NCI-H526 (cell line): ENCODE results near the gene MSI2.

ENCODE experiments used
- DNase-seq, 2 experiments: peaks; one replicate each; lab custom pipeline; 2025; lab: John Stamatoyannopoulos, UW

MSI2 gene

GRCh38 chr17:57318913-57319312, 62.6 kb downstream of the MSI2 start:
- DNase-seq, result no peak

- no peak for DNase-seq
Observed at GRCh38 chr17:57319806-57320205, 63.5 kb downstream of the MSI2 start.

DNA sequence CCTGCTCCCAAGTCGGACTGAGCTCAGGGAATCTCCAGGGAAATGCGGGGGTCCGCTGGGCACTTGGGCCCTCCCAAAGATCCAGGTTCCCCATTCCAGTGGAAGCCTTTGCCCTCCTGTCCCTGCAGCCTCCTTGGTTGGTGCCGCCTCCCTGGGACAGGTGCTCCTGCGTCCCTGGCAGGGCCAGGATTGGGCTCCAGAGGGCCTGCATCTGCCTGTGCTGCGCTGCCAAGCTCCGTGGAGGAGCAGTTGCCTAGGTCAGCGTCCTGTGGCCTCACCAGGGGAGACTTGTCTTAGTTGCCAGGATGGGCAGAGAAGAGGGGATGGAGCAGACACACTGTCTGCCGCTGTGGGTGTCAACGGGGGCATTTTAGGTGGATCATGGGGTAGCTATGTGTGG, 67.1 kb downstream of the MSI2 start:
- DNase-seq, result no peak

- DNase-seq, result no peak
Observed at GRCh38 chr17:57324060-57324459, 67.7 kb downstream of the MSI2 start.

DNA sequence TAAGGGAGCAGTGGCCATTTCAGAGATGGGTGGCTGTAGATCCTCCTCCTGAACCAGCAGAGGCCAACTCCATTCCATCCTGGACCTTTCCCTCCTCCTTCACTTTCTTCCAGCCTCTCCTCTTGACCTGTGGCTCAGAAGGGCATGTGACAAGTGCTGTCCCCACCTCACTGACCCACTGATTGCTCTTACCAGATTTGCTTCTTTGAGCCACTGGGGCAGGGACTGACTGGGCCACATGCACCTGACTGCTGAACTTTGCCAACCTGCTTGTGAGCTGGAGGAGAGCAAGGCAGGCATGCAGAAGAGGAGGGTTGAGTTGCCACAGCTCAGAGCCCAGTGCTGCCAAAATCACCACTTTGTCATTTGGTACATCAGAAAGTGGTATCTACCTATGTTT, 68.3 kb downstream of the MSI2 start:
- no peak for DNase-seq

DNA sequence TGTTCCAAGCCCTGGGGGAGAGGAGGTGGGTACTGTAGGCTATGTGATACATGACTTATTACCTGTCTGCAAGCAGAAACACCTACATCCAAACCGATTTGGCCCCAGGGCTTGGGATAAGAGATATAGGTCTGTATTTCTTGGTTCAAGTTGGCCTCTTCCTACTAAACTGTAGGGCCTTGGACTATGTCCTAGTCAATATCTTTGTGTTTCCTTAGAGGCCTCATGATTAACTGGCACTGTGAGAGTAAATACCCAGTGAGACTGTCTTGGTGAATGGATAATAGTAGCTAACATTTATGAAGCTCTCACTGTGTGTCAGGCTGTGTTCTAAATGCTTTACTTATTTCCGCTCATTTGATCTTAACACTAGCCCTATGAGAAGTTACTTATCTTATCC, 70.0 kb downstream of the MSI2 start:
- no peak for DNase-seq

DNA sequence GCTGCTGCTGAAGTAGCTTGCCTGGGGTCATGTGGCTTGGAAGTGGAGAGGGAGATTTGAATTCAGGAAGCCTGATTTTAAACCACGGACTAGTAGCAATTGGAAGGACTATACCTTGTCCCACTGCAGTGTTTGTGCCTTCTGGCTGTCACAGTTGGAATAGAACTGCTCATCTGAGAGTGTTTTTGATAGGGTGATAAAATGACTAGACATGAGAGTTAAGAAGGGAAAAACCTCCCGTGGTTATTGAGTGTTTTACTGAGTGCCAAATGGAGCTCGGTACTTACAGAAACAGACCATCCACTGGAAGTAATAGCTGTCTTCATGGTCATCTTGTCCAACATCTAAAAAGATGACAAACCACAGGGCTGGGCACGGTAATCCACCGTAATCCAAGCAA, 70.4 kb downstream of the MSI2 start:
- no peak for DNase-seq

DNA sequence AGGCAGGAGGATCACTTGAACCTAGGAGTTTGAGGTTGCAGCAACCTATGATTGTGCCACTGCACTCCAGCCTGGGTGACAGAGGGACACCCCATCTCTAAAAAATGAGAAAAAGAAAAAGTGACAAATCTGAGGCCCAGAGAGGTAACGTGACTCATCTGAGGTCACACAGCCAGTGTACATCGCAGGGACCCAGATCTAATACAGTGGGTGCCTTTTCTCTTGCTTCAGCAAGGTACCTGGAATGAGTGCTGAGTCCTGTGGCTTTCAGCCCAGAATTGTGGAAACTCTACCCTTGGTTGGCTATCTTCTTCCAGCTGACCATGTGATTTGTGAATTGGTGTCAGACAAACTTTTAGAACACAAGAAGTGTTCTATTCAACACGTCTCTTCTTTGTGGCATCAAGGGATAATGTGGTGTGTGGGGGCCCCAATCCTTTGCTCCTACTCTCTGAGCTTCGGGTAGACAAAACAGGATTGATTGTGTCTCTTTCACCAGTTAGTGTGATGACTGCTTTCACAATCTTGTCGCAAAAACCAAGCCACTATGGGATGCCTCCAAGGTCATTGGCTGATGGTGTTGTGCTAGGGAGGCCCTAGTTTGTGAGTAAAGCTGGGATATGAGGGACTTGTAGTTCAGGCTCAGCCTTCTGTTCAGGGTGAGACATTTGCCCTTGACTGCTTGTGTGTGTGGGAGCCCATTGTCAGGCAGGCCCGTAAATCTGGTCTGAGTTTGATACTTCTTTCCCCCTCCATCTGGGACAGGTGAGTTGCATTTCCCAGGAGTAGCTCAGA, 71.0 kb downstream of the MSI2 start:
- DNase-seq, result no peak

GRCh38 chr17:57328109-57328882, 72.0 kb downstream of the MSI2 start:
- DNase-seq, result peak; percentile 68 to 80

DNA sequence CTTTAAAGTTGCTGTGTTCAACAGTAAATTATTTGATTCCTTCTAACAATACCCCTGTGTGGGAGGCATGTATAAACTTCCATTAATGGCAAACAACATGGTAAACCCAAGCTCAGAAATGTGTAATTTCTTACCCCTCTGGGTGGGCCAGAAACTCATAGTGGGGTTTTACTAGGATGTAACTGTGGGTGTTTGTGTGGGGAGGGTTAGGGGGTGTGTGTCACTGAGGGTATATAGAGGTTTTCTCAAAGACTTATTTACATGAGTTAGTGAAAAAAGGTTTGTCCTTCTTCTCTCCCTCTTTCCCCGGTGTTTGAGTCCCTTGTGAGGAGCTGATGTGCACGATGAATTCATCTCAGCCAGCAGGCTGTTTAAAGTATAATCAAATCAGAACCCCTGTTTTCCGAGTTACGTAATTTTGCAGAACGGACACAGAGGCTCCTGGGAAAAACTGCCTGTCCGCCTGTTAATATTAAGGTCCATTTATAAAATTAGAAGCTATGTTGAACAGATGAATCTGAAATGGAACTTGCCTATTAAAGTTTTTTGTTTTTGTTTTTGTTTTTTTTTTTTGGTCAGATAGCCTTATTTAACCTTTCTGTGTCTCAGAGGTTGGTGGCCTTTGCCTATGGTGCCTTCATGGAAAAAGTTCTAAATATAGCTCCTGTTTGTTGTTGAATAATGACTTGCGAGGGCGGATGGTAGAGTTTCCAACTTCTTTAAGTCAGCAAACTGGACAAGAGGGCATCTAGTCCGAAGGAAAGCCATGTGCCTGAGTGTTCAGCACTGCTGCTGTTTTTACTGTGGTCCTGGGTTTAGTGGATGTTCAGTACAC, 73.3 kb downstream of the MSI2 start:
- DNase-seq, result no peak

GRCh38 chr17:57330587-57330986, 74.3 kb downstream of the MSI2 start:
- DNase-seq, result no peak

- no peak for DNase-seq
Observed at GRCh38 chr17:57331423-57331822, 75.1 kb downstream of the MSI2 start.

GRCh38 chr17:57332501-57332900, 76.2 kb downstream of the MSI2 start:
- DNase-seq, result no peak

GRCh38 chr17:57335195-57335792, 79.0 kb downstream of the MSI2 start:
- DNase-seq, result no peak

GRCh38 chr17:57337390-57337789, 81.1 kb downstream of the MSI2 start:
- DNase-seq, result no peak

DNA sequence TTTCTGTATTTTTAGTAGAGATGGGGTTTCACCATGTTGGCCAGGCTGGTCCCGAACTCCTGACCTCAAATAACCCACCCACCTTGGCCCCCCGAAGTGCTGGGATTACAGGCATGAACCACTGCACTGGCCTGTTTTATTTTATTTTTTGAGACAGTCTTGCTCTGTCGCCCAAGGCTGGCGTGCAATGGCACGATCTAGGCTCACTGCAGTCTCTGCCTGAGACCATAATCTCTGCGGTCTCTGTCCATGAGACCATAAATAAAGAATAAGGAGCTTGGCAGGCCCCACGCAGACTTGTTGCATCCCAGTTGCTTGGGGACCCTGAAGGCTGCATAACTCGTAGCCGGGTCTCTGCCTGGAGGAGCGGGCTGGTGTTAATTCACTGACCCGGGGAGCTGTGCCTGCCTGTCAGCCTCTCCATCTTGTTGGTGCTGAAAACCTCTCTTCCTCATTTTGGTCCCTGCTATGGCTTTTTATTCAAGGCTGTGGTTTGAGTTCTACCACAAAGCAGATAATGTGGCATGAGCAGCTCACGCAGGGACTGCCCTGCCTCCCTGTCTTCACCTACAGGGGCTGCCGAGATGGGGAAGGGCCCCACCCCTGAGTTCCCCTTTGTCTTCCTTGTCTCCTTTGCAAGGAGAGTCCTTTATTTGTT, 82.1 kb downstream of the MSI2 start:
- DNase-seq, result no peak

GRCh38 chr17:57340160-57340981, 84.0 kb downstream of the MSI2 start:
- DNase-seq, result no peak

DNA sequence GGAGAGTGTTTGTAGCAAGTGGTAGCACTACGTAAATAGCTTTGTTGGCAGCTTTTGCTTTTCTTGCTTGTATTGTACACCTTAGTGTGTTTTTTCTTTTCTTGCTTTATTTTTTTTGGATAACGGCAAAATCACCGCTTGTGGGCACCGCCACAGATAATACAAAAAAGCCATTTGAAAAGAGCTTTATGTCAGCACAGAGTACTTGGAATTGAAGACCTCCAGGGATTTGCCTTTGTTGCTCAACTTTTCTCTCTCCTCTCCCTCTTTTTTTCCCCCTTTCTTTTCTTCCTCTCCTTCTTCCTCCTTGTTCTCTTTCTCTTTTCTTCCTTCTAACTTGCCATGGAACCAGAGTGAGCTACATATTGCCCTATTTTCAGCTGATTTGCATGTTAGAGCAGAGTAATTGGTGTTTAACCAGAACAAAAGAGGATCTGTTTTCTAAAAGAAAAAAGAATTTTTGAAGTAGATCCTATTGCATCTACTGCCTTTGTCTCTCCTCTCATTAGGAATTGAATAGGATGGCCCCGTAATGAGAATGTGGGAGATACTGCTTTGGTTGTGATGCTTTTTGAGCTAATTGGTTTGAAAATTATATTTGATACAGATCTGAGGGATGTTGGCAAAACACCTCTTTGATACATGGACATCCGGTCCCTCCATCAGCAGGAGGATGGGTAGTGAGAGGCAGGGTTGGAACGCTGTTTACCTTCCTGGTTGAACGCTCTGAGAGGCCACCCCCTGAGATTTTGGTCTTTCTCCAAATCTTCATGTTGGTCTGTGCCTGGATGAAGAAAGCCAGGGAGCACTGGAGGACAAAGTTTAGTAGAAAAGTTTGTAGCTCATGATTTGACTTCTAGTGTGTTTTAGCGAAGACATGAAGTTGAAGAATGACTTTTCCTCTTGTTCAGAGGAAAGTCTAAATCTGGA, 85.6 kb downstream of the MSI2 start:
- DNase-seq, result peak in 1 of 2 experiments; percentile 35

DNA sequence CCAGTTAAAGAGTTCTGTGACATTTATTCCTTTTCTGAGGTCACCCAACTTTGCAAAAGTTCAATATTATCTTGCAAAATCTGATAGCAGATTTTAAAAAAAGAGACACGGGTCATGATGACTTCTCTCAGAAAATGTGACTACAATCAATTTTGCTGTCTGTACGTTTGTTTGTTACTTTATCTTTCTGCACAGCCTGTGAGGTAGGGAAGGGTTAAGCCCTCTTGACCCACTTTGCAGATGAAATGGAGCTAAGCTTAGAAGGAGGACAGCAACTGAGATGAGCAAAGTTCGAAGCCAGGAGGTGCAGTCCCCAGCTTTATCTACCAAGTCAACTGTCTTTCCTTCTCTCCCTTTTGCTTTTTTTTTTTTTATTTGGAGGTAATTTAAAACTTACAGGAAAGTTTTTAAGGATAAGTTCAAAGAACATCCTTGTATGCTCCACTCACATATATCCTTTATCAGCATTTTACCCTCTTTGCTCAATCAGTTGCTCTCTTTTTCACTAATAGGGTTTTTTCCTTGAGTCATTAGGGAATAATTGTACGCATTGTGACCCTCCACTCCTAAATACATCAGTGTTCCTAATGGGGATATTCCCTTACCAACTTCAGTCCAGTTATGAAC, 86.8 kb downstream of the MSI2 start:
- no peak for DNase-seq
